ENCODE measurements around the gene ANKRD9.
A peak's percentile ranks its signal among the peaks of the same experiment; 100 is the strongest.
"Not testable (repeated sequence)": the region's sequence is repeated elsewhere in the genome, so short reads cannot be mapped to it uniquely, and the experiment has no call there.

The ANKRD9 gene

DNA sequence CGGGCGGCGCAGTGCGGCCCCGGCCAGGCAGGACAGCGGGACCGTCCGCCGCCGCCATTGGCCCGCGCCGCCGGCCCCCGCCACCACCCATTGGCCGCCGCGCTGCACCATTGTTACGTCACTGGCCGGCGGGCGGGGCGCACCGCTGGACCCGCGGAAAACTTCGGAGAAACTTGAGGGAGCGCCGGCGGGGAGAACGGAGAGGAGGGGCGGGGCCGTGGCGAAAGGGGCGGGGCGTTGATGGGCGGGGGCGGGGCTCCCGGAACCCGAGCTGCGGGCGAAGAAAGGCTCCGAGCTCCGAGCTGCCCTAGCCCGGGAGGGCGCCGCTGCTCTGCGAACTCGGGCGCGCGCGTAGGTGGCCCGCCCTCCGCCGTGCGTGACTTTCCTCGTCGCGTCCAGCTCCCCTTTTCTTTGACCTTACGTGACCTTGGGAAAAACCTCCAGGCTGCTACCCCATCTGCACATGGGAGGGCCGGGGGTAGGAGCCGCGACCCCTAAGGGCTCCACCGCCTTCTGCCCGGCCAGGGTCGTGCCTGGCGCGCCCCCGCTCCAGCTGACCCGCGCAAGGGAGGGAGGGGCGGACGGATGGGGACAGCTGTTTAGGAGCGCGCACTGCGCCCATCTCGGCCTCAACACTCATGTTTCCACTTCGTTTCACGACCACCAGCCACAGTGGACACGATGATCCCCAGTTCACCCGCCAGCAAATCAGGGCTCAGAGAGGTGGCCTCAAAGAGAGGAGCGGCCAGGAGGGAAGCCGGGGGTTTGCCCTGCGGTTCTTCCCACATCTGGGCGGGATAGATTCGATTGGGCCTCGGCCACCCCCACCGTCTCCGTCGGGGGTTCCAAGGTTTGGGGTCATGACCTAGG lies at the start of gene ANKRD9:
Gene ANKRD9, minus strand, starts transcription at position 31 of the 870 bp plus-strand sequence. CDS start 1,887 bp downstream, outside the sequence.
- no peak for DNase-seq

GRCh38 chr14:102558556-102558955 lies 49.0 kb upstream of the ANKRD9 start:
- no peak for DNase-seq

- no peak for DNase-seq
Observed at GRCh38 chr14:102557434-102558226, 48.1 kb upstream of the ANKRD9 start.

DNA sequence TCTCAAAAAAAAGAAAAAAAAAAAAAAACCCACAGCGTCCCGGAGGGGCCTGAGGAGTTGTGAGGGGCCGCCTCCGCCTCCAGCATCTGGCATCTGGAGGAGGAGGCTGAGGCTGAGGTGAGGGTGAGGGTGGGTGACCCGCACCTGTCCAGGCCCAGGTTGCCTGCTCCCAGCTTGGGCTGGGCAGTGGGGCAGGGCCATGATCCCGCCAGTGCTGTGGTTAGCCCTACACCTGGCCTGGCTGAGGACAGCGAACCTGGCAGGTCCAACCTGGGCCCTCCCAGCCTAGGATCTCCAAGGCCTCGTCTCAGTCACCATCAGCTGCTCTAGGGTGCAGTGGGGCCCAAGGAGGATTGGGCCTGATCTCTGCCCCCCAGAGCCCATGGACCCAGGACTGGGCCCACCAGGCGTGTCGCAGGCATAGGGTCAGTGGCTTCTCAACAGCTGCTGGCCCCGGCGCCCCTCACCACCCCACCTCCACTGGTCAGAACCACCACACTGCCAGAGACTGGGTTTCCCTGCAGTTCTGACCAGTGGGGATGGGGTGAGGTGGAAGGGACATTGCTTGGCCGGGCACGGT lies 46.6 kb upstream of the ANKRD9 start:
- DNase-seq, result no peak

DNA sequence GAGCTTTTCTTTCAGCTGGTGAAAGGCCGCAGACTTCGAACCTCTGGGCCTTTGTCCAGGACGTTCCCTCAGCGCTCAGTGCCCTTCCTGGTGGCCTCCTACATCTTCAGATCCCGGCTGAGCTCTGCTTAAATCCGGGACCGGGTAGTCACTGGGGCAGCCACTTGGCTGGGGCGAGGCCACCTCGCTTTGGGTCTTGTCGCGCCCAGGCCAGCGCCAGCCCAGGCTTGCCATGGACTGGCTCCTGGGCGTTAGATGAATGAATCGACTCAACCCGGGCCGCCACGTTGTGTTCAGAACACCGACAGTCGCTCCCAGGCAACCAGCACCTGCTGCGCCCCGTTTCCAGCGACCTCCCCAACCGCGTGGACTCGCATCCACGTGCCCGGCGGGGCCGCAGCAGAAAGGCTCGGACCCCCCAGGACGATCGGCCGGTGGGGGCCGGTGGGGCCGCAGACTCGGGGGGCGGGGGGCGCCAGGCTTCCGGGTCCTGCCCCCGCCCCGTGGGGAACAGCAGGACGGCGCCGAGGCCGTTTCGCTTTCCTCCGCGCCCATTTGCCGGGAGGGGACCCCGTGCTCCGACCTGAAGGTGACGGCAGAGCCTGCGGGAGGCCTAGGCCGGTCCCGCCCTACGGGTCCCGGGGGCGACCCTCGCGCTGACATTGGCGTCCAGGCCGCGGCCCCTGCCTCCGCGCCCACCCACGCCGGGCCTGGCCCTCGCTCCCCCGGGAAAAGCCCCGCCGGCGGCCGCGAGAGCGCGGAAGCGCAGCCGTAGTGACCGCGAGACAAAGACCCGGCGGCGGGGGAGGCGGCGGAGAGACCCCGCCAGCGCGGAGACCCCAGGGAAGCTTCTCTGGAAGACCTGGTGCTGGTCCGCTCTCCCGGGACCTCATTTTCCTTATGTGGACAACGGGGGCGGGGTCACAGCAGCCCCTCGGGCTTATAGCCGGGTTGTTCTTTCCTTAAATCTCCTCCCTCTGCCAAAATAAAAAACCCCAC lies 45.5 kb upstream of the ANKRD9 start:
- DNase-seq, result peak; percentile 35

- no peak for DNase-seq
Observed at GRCh38 chr14:102551995-102552705, 42.6 kb upstream of the ANKRD9 start.

DNA sequence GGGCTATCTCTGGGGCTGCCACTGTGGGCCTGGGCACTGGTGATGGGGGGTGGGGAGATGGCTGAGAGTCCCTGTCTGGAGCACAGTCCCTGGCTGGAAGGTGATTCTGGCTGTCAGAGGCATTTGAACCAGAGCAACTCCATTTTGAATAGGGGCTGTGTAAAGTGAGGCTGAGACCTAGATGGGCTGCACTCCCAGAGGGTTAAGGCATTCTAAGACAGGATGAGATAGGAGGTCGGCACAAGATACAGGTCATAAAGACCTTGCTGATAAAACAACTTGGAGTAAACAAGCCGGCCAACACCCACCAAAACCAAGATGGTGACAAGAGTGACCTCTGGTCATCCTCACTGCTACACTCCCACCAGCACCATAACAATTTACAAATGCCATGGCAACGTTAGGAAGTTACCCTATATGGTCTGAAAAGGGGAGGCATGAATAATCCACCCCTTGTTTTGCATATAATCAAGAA lies 41.4 kb upstream of the ANKRD9 start:
- not testable (repeated sequence) for DNase-seq

DNA sequence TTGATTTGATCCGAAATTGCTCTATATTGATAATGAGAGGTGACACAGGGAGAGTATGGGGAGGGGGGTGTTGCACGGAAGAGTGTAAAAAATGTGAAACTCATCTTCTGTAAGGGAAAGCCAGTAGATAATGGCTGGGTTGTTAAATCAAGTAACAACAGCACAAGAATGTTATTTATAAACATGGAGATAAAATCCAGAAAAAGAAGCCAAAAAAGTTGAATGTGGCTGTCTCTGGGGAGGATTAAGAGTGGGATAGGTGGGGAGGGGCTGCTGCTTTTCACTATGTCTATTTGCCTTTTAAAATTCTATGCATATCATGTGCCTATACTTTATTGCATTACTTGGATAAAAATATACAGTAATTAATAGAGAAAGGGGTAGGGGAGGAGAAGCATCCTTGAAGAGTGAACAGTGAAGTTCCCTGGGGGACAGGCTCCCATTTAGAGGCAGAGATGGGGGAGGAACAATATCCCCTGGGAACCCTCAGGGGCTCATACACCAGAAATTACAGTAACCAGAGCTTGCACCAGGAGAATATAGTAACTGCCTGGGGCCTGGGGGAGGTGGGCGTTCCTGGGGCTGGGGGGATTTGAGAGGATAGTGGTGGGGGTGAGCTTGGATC lies 39.2 kb upstream of the ANKRD9 start:
- DNase-seq, result peak; percentile 35

GRCh38 chr14:102545461-102546265 lies 36.1 kb upstream of the ANKRD9 start:
- no peak for DNase-seq

- no peak for DNase-seq
Observed at GRCh38 chr14:102544747-102545460, 35.3 kb upstream of the ANKRD9 start.

DNA sequence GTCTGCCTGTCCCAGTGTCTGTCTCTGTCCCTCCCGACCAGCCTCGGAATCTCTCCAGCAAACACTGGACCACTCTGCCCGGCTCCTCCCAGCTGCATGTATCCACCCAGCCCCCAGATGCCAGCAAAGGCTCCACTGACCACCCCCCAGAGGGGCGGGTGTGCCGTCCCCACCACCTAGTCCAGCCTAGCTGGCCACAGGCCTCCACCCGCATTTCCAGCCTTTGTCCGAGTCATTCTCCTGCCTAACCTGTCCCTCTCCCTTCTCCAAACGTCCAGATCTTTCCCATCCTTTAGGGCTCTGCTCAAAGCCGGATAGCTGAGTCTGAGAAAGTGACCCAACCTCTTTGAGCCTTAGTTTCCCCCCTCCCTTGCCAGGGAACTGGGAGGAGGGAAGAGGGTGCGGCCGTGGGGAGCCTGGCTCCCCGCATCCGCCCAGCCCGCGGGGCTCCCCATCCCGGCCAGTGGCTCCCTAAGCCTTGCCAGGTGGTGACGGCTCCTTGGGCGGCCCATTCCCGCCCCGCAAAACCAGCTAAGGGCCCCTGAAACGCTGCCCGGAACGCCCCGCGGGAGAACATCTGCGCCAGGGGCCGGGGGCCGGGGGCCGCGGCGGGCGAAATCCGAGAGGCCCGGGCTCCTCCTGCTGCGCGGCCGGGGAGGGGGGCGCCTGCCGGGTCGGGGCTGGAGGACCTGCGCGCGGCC lies 34.6 kb upstream of the ANKRD9 start:
- DNase-seq, result no peak

- no peak for DNase-seq
Observed at GRCh38 chr14:102541771-102542170, 32.2 kb upstream of the ANKRD9 start.

GRCh38 chr14:102541029-102541491 lies 31.5 kb upstream of the ANKRD9 start:
- DNase-seq, result not testable (repeated sequence)

DNA sequence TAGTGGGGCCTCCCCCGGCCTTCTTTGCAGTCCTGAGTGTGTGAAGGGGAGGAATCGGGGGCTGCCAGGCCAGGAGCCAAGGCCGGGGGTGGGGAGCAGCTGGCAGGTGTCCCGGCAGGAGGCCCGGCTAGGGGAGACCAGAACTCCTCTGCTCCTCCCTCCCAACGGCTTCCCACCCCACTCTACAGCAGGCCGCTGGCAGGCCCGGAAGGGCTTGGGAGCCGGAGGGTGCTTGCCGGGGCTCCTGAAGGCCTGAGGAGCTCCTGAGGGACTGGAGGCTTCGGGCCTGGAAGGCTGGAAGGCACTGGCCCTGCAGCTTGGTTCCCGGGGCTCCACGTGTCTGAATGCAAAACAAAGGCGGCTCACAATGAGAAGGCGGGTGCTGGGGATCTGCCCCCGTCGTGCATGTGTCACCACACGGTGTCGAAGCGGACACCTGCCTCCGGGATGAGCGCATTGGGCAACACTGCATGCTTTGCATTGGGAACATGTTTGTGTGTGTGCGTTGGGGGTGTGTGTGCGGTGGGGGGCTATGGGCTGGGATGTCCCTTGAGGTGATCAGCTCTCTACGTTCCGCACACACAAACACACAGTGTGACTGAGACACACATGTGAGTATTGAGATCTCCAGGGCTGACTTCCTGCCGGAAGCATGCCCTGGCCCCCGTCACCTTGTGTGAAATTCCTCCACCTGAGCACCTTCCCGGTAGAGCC lies 30.9 kb upstream of the ANKRD9 start:
- no peak for DNase-seq

- DNase-seq, result peak; percentile 77
Observed at GRCh38 chr14:102539544-102540314, 30.2 kb upstream of the ANKRD9 start.

- DNase-seq, result no peak
Observed at GRCh38 chr14:102538602-102539543, 29.3 kb upstream of the ANKRD9 start.

All from NCI-H1436 treated with DMSO at 0.1 percent for 48 hours (cell line).